ENCODE data around the gene MIF. TPM values are rescaled to one million over a fixed set of nuclear protein-coding genes. Genes with fewer than 3 reads are reported as not detected.

The MIF gene
- total RNA-seq, result 121 and 141 TPM in 2 replicates

GRCh38 chr22:23893945-23894709 is at the start of gene MIF:
TSS of gene MIF (plus strand) at chr22:23894383. CDS start at chr22:23894475, 92 bp downstream.

GRCh38 chr22:23857606-23858483 is 36.3 kb upstream of the MIF start, which contains the start of gene SLC2A11:
TSS of gene SLC2A11 (plus strand) at chr22:23857875. CDS start at chr22:23858000, 125 bp downstream.

Small RNA genes lying within 50 kb of the gene (small RNA-seq; reads per million reads assigned to genes)
- not detected for gene RN7SL268P

Other genes starting within 250 kb of the MIF start
- not detected in 2 replicates for gene RGL4, start 203.4 kb upstream of the MIF start, total RNA-seq
- gene ZNF70, start 143.3 kb upstream of the MIF start, total RNA-seq, result 6.8 and 10.4 TPM in 2 replicates
- gene VPREB3, start 140.0 kb upstream of the MIF start, total RNA-seq, result not detected in 2 replicates
- gene C22orf15, start 131.4 kb upstream of the MIF start, total RNA-seq, result 1.8 and 2.2 TPM in 2 replicates
- gene CHCHD10, start 126.4 kb upstream of the MIF start, total RNA-seq, result 2.6 and 4.3 TPM in 2 replicates
- 15.6 and 16.9 TPM in 2 replicates for gene MMP11, start 121.5 kb upstream of the MIF start, total RNA-seq
- 59.9 and 73.2 TPM in 2 replicates for gene SMARCB1, start 107.4 kb upstream of the MIF start, total RNA-seq
- gene DERL3, start 55.4 kb upstream of the MIF start, total RNA-seq, result 0.16 and 0.36 TPM in 2 replicates
- gene SLC2A11, start 36.5 kb upstream of the MIF start, total RNA-seq, result 9.2 and 12.7 TPM in 2 replicates
- 0.16 and 3.3 TPM in 2 replicates for gene GSTT2B, start 66.8 kb downstream of the MIF start, total RNA-seq
- 0.61 TPM in 1 of 2 replicates, not detected in the other for gene DDTL, start 72.5 kb downstream of the MIF start, total RNA-seq
- 48.4 and 59.9 TPM in 2 replicates for gene DDT, start 80.1 kb downstream of the MIF start, total RNA-seq
- gene GSTT2, start 85.8 kb downstream of the MIF start, total RNA-seq, result 0.16 and 2.3 TPM in 2 replicates
- gene GSTT4, start 111.1 kb downstream of the MIF start, total RNA-seq, result not detected in 2 replicates
- gene CABIN1, start 116.9 kb downstream of the MIF start, total RNA-seq, result 55.3 and 57.0 TPM in 2 replicates